Ammon's horn (tissue), 1 donor: Measurements from ENCODE around the gene ABHD14A.

Source experiments
- DNase-seq: peaks from one replicate; pipeline ENCODE4 v3.0.0-alpha.2; 2016; ENCODE audit warnings: low spot score

Gene ABHD14A

DNA sequence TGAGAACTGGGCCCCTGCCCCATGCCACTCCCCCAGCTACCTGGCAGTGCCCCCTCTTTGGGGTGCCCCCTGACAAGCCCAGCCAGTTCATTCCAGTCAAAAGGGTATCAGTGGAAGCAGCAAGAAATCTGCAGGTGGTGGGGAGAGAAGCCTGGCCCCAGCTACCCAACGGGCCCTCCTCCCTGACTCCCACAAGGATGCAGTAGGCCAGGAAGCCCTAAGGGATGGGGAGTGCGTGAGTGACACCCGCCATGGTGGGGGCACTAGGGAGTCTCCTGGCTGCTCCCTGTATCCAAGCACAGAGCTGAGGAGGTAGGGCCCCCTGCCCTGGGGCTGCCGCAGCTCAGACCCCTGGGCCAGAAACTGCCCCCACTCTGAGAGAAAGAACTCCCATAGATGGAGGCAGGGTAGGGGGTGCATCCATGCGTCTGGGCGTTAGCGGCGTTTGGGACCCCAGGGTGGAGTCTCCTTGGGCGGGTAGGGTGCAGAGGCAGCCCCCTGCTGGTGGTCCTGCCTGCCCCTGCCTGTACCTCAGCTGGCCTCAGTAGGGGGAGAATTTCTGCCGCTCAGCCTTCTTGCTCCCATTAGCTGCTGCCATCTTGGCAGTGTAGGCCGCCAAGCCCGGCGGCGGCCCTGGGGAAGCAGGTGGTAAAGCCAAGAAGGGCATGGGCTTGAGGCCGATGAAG lies 17.2 kb upstream of the ABHD14A start:
- no peak for DNase-seq

DNA sequence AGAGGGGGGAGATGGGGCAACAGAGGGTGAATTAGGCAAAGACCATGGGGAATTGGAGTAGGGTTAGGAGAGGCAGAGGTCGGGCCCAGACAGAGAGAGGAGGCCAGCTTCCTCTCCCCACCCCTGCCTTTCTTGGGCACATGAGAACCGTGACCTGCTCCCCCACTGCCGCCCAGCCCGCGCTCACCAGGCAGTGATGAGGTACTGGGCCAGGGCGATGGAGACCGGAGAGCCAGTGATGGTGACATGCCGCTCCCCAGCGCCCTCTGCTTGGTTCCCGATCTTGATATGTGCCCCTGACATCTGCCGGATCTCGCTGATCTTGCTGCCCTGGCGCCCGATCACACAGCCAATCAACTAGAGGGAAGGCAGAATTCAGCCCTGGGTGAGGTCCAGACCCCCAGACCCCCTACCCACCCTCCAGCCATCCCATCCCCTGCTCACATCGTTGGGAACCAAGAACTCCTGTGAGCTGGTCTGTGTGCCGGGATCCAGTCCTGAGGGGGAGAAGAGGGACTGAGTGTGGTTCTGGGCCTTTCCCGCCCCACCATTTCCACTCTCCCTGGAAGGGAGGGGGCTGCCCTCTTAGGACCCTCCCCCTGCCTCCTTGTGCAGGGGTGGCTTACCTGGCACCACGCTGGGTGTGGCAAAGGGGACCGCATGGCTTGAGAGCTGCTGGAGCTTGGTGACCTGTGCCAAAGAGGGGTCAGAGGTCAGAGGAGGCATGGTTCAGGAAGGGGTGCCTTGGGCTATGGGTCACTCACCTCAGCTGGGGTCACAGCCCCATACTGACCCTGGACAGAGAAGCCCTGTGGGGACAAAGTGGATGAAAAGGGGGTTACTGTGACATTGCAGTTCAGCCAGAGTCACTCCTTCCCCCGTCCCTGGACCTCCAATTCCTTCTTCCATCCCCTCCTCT lies 16.0 kb upstream of the ABHD14A start:
- no peak for DNase-seq

DNA sequence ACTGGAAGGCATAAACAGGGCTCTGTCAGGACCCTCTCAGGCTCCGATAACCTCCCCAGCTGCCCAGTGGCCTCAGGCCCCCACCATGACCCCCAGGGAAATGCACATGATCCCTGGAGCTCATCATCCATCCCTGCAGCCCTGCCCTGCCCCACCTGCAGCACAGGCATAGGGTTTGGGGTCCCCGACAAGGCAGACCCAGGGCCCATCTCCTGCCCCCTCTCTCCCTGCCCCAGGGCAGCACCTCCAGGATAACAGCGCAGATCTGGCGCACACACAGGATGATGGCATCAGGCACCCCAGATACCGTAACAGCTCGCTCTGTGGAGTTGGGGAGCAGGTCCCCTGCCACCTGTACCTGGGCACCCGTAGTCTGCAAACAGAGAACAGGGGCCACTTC lies 15.2 kb upstream of the ABHD14A start:
- no peak for DNase-seq

DNA sequence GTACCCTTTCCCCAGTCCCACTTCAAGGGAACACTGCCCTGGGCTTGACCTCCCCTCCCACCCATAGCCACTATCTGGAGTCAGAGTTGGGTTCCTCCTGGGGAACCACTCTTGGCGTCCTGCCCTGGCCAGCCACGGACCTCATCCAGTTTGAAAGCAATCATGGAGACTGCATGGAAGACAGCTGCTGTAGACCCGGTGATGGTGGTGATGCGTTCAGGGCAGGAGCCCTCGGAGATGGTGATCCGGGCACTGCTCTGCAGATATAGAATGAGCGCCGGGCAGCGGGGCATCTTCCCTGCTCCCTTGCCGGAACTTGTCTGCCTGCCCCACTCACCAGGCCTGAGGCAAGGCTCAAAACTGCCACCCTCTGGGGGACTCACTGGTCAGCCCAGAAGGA lies 14.5 kb upstream of the ABHD14A start:
- DNase-seq = no peak

DNA sequence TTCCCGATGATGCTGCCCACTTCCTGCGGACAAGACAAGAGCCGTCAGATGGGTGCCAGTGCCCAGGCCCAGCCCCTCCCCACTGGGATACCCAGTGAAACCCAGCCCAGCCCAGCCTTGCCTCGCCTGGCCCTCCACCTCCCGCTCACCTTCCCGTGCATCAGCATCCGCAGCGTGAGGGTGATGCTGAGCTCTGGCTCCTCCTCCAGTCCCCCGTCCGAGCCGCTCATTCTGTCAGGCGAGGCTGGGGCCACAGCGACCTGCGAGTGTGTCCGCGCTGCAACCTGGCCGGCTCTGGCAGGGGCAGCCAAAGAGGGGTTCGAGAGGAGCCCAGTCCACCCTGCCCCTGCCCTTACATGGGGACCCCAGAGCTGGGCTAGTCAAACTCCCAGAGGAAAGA lies 13.9 kb upstream of the ABHD14A start:
- DNase-seq = no peak

DNA sequence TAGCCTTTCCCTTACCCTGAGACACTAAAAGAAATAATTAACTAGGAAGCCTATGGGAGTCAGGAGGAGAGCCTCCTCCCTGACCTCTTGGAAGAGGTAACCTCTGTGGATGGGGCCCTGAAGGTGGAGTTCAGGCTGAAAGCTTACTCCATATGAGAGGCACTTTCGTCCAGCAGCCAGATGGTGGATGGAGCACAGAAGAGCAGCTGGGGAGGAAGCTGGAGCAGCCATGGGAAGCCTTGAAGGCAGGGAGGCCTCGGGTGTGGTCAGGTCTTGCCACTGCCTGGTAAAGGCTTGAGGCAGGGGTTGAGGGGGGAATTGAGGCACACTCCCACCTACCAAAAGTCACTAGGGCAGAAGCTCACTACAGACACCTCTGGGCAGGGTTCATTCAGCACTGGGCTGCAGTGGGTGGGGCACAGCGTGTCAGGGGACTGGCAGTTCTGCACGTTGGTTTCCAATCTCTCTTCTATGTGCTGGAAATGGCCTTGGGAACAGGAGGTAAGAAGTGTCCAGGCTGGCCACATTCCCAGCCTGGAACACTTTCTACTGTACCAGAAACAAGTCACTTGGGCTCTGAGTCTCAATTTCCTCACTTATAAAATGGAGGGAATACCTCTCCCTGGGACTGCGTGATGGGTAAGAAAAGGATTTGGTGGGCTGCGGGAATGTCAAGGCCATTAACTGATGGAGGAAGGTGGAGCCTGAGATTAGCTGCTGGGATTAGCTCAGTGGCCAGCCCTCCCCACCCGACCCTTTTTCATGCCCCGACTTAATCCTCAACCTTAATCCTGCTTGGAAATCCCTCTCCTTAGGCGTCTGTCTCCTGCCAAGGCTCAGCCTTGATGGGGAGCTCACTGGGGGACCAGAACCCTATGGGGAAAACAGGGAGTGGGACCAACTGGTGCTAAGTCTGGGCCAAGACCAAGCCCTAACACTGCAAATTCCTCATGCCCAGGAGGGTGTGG lies 13.0 kb upstream of the ABHD14A start:
- no peak for DNase-seq

DNA sequence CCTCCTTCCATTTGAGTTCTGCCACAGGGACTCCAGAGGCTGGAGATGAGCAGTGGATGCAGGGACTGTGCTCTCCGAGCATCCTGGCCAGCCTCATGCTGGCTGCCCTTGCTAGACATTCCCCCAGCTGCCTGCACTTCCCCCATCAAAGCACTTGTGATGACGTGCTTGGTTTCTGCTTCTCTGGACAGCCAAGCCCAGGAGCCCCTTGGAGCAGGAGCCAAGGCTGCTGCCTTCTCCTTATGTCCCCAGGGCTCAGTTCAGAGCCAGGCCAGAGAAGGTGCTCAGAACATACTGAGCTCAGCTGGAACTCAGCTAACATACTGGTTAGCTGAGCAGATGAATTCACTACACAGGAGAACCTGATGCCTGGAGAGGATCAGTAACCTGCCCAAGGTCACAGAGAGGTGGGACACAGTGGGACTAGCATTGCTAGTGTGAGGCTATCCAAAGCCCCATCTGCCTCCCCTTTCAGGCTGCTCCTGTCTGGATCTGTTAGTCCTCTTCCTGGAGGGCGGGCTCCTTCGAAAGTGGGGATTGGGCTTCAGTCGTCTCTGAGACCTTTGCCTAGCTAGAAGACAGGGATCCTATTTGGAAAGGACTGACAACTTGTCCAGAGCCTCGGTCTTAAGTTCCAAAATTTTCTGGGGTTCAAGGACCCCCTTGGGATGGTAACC lies 11.9 kb upstream of the ABHD14A start:
- DNase-seq = no peak

DNA sequence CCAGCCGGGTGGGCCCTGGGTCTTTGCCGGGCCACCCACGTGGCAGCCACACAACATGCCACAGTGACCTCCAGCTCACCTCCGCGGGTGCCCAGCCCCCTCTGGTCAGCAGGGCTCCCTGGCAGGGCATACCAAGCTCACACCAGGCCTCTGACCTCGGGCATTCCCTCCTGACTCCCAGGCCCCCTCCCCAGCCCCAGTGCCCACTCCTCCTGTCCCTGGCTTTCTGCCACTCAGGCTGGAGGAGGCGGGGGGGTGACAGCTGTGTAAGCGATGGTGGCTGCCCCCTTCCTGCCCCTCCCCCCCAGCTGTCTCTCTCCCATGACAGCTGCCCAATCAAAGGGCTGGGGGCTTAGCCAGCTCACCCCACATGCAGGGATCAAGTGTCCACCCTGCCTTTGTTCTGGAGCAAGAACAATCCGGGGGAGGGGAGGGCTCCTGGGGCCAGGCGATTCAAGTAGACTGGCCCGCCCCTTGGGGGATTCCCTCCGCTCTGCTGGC lies 10.9 kb upstream of the ABHD14A start:
- peak; percentile 70 for DNase-seq

DNA sequence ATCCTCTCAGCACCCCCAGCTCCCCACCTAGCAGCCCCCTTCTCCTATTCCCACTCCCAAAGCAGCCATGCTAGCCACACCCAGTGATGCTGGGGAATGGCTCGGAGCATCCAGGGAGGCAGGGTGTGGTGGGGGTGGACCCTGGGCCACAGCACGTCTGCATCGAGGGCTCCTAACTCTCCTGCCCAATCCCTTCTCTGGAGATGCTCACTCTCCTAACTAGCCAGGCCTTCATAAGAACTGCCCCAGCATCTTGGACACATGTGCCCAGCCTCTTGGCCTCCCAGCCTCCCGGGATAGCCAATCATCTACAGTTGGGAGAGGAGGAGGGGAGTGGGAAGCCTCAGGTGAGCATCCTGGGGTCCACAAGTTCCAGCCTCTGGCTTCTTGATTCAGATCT lies 10.3 kb upstream of the ABHD14A start:
- DNase-seq = no peak

DNA sequence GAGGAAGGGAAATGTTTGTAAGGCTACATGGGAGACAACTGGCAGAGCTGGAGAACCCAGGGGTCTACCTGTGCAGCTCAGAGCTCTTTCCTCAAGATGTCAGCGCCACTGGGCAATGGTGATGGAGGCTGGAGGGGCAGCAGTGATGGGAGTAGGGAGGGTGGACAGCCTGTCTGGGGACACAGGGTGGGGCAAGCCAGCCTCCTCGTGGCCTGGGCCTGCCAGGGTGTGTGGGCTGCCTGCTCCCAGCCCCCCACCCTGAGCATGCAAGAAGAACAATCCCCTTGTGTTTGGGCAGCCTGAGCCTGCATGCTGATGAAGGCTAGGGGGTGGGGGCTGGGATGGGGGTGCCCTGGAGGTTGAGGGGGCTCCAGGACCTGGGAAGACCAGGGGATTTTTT lies 8.8 kb upstream of the ABHD14A start:
- peak; percentile 95 for DNase-seq

DNA sequence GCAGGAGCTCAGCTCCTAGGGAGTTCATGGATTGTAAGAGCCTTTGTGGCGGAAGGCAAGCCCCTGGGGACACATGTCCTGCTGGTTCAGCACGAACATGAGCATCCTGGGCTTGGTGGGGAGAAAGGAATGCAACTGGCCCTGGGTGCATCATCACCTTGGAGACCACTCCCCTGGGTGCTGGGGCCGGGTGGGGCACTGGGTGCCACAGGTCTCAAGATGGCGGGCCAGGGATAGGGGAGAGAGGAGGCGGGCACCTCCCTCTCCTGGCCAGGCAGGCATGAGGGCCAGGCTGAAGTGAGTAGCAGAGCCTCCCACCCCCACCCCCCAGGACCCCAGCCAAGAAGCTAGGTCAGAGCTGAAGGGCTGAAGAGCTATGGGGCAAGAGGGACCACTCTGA lies 8.4 kb upstream of the ABHD14A start:
- DNase-seq = no peak

DNA sequence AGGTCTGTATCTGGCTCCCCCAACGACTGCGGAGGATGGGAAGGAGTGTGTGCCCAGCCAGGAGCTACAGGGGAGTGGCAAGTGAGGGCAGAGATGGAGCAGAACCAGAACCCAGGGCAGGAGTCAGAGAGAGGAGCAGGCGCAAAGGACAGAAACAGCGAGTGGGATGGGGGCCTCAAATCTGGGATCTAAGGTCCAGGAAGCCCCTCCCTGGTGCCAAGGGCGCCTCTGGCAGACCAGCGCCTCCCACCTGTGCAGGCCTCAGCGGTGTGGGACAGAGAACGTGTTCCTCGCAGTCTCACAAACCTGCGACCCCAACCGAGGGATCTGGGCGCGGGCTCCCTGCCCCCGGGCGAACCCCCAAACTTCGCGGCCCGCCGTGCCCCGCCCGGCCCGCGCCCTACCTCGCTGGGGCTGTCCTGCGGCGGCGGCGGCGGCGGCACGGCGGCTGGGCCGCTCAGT lies 7.9 kb upstream of the ABHD14A start:
- DNase-seq = no peak

DNA sequence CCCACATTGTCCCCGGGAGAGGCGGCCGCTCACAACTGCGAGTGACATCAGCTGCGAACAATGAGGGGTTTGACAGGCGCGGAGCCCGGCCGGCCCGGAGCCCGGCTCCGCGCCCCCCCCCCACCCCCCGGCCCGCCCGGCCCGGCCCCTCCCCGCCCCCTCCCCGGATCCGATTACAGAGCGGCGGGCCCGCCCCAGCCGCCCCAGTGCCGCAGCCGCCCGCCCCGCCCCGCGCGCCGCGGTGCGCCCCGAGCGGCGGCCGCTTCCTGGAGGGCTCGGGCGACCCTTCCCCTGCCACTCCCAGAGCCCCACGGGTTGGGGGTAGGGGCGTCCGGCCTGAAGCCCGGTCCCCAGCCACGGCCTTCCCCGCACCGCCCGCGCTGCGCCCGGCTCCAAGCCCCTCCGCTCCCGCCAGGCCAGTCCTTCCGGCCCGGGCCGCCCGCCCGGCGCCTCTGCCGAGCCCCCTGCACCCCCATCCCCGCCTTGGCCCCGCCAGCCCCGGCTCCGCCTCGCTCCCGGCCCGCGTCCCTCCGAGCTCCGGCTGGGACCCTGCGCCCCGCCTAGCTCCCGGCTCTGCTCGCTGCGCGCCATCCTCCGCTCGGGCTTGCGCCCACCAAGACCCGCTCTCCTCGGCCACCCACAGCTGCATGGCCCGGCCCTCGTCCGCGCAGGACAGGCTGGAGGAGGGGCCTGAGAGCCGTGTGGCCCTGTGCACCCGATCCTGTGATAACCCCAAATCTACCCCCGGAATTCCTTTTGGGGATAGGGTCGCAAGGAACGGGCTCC lies 7.3 kb upstream of the ABHD14A start, which contains the start of gene PCBP4:
Gene PCBP4 (minus strand): TSS at position 71 of the 786 bp plus-strand sequence. CDS start 6,214 bp downstream, outside the sequence.
- peak; percentile 89 for DNase-seq

DNA sequence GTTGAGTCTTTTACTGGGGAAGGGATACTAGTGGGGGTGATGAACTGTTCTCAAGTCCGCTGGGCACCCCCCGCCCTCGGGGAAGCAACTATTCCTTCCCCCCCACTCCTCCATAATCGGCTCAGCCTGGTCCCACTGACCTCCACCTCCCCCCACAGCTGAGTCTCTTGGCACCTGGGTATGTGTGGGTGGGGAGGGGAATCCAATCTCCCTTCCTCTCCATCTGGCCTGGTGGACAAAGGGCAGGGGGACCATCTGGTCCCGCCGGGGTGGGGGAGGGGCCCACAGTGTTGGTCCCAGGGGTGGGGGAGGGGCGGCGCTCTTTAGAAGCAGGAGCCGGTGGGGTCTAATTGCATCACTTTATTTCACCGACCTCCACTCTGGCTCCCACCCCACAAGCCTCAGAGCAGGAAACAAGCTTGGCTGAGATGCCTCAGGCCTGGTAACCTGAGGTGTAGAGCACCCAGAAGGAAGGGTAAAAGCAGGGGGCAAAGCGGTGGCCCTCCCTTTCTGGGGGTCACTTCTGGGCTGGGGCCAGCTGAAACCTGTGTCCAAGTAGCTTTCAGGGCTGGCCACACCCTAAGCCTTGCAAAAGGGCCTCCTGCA lies 6.6 kb upstream of the ABHD14A start:
- no peak for DNase-seq

DNA sequence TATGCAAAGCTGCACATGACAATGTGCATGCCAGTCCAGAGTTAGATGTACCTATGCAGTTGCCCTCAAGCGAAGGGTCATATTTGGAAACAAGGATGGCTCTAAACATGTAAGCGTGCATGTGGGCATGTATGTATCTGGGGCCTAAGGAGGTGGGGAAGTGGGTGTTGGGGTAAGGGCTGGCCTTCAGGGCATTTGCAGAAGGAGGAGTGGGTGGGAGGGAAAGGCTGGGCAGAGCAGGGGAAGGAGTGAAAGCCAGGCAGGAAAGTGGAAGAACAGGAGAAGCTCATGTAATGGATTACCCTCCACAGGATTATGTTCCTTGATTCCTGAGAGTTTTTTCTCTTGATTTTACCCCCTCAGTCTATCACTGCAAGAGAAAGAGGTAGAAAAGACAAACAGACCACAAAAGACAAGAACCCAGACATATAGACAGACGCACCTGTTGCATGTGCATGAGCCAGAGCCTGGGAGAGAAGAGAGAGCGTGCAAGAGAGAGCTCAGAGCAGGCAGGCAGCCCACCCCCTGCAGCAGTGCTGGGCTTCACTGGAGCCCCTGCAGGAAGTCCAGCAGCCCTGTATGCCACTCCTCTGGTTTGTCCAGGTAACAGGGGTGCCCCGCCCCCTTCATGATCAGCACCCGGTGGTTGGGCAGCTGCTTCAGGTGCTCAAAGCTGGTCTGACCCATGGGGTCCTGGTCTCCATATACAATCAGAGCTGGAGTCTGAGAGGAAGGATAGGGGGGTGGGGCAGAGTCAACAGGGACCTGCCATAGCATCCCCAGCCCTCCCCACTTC lies 5.8 kb upstream of the ABHD14A start:
- no peak for DNase-seq

DNA sequence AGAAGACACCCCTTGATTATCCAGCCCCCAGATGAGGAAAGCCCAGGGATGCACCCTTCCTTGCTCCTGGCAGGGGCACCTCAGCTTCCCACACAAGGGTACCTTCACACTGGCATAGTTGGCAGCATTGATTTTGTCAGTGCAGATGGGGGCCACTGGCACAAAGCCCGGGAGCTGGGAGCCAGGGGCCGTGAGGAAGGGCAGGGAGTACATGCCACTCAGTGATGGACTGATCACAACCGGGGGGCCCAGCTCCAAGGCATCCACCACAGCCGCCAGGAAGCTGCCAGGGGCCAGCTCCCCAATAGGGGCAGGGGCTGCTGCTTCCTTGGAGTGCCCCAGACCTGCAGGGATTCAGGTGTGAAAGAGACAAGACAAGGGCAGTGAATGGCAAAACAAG lies 5.0 kb upstream of the ABHD14A start:
- DNase-seq = no peak

DNA sequence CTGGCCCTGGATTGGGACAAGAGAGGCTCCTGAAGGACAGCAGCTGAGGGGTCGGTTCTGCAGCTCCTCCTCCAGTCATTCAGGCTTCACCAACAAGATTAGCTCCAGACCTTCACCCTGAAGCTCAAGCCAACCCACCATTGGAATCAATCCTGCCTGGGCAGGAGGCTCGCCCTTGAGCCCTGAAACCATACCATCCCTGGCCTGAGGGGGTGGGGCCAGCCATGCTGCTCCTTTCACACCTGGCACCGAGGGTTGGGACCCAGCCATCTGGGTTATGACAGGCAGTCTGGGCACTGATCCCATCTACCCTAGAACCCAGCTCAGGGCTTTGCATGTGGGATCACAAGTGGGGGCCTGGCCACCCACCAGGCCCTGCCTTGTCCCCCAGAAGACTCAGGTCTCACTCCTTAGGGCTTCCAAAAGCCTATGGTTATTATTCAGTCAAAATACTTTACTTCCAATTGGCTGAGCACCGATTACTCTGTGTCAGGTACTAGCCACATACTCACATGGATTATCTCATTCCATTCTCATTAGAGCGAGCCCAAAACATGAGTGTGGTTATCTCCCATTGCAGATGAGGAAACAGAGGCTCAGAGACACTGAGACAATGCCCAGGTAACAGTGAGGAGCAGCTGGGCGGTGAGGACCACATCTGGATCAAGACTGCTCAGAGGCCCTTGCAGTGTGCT lies 4.1 kb upstream of the ABHD14A start:
- DNase-seq = no peak

DNA sequence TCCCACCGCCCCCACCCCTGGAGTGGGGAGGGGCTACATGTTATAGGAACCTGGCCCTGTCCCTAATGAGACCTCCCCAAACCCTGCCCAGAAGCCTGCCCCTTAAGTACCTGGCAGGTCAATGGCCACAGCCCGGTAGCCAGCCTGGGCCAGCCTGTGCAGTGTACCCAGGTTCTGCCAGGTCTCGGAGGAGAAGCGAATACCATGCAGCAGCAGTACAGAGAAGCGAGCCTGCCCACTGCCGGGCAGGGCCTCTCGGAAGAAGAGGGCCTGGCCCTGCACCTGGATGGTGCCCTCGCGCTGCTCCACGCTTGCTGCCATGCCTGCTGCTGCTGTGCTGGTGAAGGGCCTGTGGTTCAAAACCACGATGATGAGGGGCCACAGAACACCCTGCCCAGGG lies 3.5 kb upstream of the ABHD14A start:
- DNase-seq = no peak
